ENCODE results near the gene C1QTNF1. TPM values are rescaled to one million over a fixed set of nuclear protein-coding genes. Genes with fewer than 3 reads are reported as not detected.

The C1QTNF1 gene
- total RNA-seq, 2 experiments from 2014 or later, result not detected

- H3K9me3 Mint-ChIP-seq, result no peaks in the 10 kb centered on the region
Observed at GRCh38 chr17:79008666-79009387, 15.1 kb upstream of the C1QTNF1 start.

GRCh38 chr17:79009397-79010303 lies 14.3 kb upstream of the C1QTNF1 start, which contains the start of gene CANT1:
Gene CANT1, minus strand, starts transcription at chr17:79009764. Its CDS starts 12,142 bp downstream, at chr17:78997622.
- intact Hi-C loops (cut with DNase I, micrococcal nuclease), result no loop called here
- Mint-ChIP-seq H3K27ac (peak within 1 kb of the TSS; percentile 91), H3K36me3 (ENCODE audit: low read depth) (peaks cover 15% of the 10 kb centered on the region), H3K9me3 (no peaks in the 10 kb centered on the region), H3K4me1 (ENCODE audit: low read depth) (peaks cover 48% of the 10 kb centered on the region), H3K27me3 (no peaks in the 10 kb centered on the region), H3K4me3 (peak within 1 kb of the TSS; percentile 94)
- ChIA-PET CTCF (no interaction called here), POLR2A (interaction anchor here (0.5 to 1.0 kb wide), 3 partner anchors 18 to 94 kb away, joined by 3 read pairs; partner anchors contain the start of gene ENGASE)
- H3K9me3 ChIP-seq (ENCODE audit: control insufficient read depth in 1 of 2, insufficient read depth in 1 of 2, low read length in 2 of 2), result no peaks in the 10 kb centered on the region
- peaks cover 9% of the 10 kb centered on the region for H3K36me3 ChIP-seq (ENCODE audit: insufficient read depth, low read length)
- TF ChIP-seq CTCF (IDR thresholded peaks at IDR 0.05), result no peak
- H3K4me3 ChIP-seq (ENCODE audit: low read length), result peak within 1 kb of the TSS; percentile 86
- H3K4me1 ChIP-seq (ENCODE audit: insufficient read depth, low read length), result peaks cover 52% of the 10 kb centered on the region
- ATAC-seq (ENCODE audit: poor library complexity), result peak; percentile 92
- H3K27me3 ChIP-seq (ENCODE audit: control insufficient read depth in 1 of 2, insufficient read depth in 2 of 2, low read length in 2 of 2), result peaks cover 0 to 2% of the 10 kb centered on the region in 2 experiments
- peak within 1 kb of the TSS; percentile 64 to 66 for H3K27ac ChIP-seq (ENCODE audit: low read depth in 1 of 2, low read length in 2 of 2)
- peak; percentile 69 to 94 (median 82) for DNase-seq

More at GRCh38 chr17:79008666-79009387, 15.1 kb upstream of the C1QTNF1 start:
- no peaks in the 10 kb centered on the region for H3K27me3 Mint-ChIP-seq
- Histone ChIP-seq H3K27me3 (ENCODE audit: control insufficient read depth in 1 of 2, insufficient read depth in 2 of 2, low read length in 2 of 2) (peaks cover 0 to 2% of the 10 kb centered on the region in 2 experiments), H3K36me3 (ENCODE audit: insufficient read depth, low read length) (peaks cover 9% of the 10 kb centered on the region), H3K27ac (ENCODE audit: low read depth in 1 of 2, low read length in 2 of 2) (peak overlapping the region; percentile 62 to 66), H3K9me3 (ENCODE audit: control insufficient read depth in 1 of 2, insufficient read depth in 1 of 2, low read length in 2 of 2) (no peaks in the 10 kb centered on the region), H3K4me1 (ENCODE audit: insufficient read depth, low read length) (peaks cover 52% of the 10 kb centered on the region), H3K4me3 (ENCODE audit: low read length) (peak overlapping the region; percentile 86)
- peak overlapping the region; percentile 94 for H3K4me3 Mint-ChIP-seq
- no peak for ATAC-seq (ENCODE audit: poor library complexity)
- ChIA-PET CTCF (no interaction called here), POLR2A (interaction anchor here (1.0 kb wide), 1 partner anchor 66 kb away, joined by 3 read pairs; the partner anchor contains the start of gene ENGASE)
- peak overlapping the region; percentile 91 for H3K27ac Mint-ChIP-seq
- H3K36me3 Mint-ChIP-seq (ENCODE audit: low read depth), result peaks cover 15% of the 10 kb centered on the region
- intact Hi-C loops (cut with DNase I, micrococcal nuclease), result no loop called here
- H3K4me1 Mint-ChIP-seq (ENCODE audit: low read depth), result peaks cover 48% of the 10 kb centered on the region
- peak in 1 of 14 experiments; percentile 26 for DNase-seq
- TF ChIP-seq CTCF (IDR thresholded peaks at IDR 0.05), result no peak

GRCh38 chr17:79010304-79010646 lies 13.7 kb upstream of the C1QTNF1 start:
- H3K9me3 Mint-ChIP-seq, result no peaks in the 10 kb centered on the region
- Histone ChIP-seq H3K27me3 (ENCODE audit: control insufficient read depth in 1 of 2, insufficient read depth in 2 of 2, low read length in 2 of 2) (peaks cover 0 to 2% of the 10 kb centered on the region in 2 experiments), H3K27ac (ENCODE audit: low read depth in 1 of 2, low read length in 2 of 2) (peak overlapping the region; percentile 42 to 64), H3K36me3 (ENCODE audit: insufficient read depth, low read length) (peaks cover 9% of the 10 kb centered on the region), H3K9me3 (ENCODE audit: control insufficient read depth in 1 of 2, insufficient read depth in 1 of 2, low read length in 2 of 2) (no peaks in the 10 kb centered on the region), H3K4me3 (ENCODE audit: low read length) (peak overlapping the region; percentile 67), H3K4me1 (ENCODE audit: insufficient read depth, low read length) (peaks cover 48% of the 10 kb centered on the region)
- H3K36me3 Mint-ChIP-seq (ENCODE audit: low read depth), result peaks cover 15% of the 10 kb centered on the region
- intact Hi-C loops (cut with DNase I, micrococcal nuclease), result no loop called here
- DNase-seq (no peak), ATAC-seq (ENCODE audit: poor library complexity) (no peak)
- H3K27me3 Mint-ChIP-seq, result no peaks in the 10 kb centered on the region
- TF ChIP-seq CTCF (IDR thresholded peaks at IDR 0.05), result no peak
- peak overlapping the region; percentile 93 for H3K4me3 Mint-ChIP-seq
- CTCF ChIA-PET, result no interaction called here
- H3K27ac Mint-ChIP-seq, result peak overlapping the region; percentile 91
- POLR2A ChIA-PET, result interaction anchor here (0.5 to 1.0 kb wide), 3 partner anchors 19 to 95 kb away, joined by 3 read pairs; partner anchors contain the start of gene ENGASE
- peaks cover 46% of the 10 kb centered on the region for H3K4me1 Mint-ChIP-seq (ENCODE audit: low read depth)

All from CD4-positive, alpha-beta T cell (primary cell).